ENCODE results near the gene THOC6. TPM values are rescaled to one million over a fixed set of nuclear protein-coding genes. Genes with fewer than 3 reads are reported as not detected.
"Not testable (repeated sequence)": the region's sequence is repeated elsewhere in the genome, so short reads cannot be mapped to it uniquely, and the experiment has no call there.

THOC6 gene
- total RNA-seq, 1 donor from 2014 or later: 17.0 TPM

- DNase-seq (ENCODE audit: low read depth): peak; percentile 57
Observed at GRCh38 chr16:3065069-3065741, 41.4 kb downstream of the THOC6 start, which contains the start of gene IL32. Gene IL32 (plus strand): TSS chr16:3065640. CDS start chr16:3065812, 172 bp downstream.

GRCh38 chr16:3065742-3066439 lies 42.1 kb downstream of the THOC6 start:
- H3K27me3 ChIP-seq (ENCODE audit: control insufficient read depth, insufficient read depth, low read length): no peaks in the 10 kb centered on the region
- H3K36me3 ChIP-seq (ENCODE audit: control insufficient read depth, insufficient read depth, low read length): no peaks in the 10 kb centered on the region
- DNase-seq (ENCODE audit: low read depth): no peak
- H3K4me3 ChIP-seq (ENCODE audit: low read depth, low read length): peak overlapping the region; percentile 9
- no peak for TF ChIP-seq CTCF (IDR thresholded peaks at IDR 0.05; ENCODE audit: insufficient read depth, low read length, poor library complexity, severe bottlenecking)

More at GRCh38 chr16:3065069-3065741, 41.4 kb downstream of the THOC6 start, which contains the start of gene IL32:
- H3K36me3 ChIP-seq (ENCODE audit: control insufficient read depth, insufficient read depth, low read length): no peaks in the 10 kb centered on the region
- H3K27me3 ChIP-seq (ENCODE audit: control insufficient read depth, insufficient read depth, low read length): no peaks in the 10 kb centered on the region
- no peak for TF ChIP-seq CTCF (IDR thresholded peaks at IDR 0.05; ENCODE audit: insufficient read depth, low read length, poor library complexity, severe bottlenecking)
- H3K4me3 ChIP-seq (ENCODE audit: low read depth, low read length): peak within 1 kb of the TSS; percentile 9

- no peak for DNase-seq (ENCODE audit: low read depth)
- H3K4me3 ChIP-seq (ENCODE audit: low read depth, low read length): peak overlapping the region; percentile 9
Observed at GRCh38 chr16:3066440-3066748, 42.6 kb downstream of the THOC6 start.

GRCh38 chr16:3068487-3068886 lies 44.7 kb downstream of the THOC6 start:
- H3K36me3 ChIP-seq (ENCODE audit: control insufficient read depth, insufficient read depth, low read length): no peaks in the 10 kb centered on the region
- no peaks in the 10 kb centered on the region for H3K27me3 ChIP-seq (ENCODE audit: control insufficient read depth, insufficient read depth, low read length)
- H3K4me3 ChIP-seq (ENCODE audit: low read depth, low read length): no peak overlapping the region
- no peak for TF ChIP-seq CTCF (IDR thresholded peaks at IDR 0.05; ENCODE audit: insufficient read depth, low read length, poor library complexity, severe bottlenecking)
- no peak for DNase-seq (ENCODE audit: low read depth)

More at GRCh38 chr16:3066440-3066748, 42.6 kb downstream of the THOC6 start:
- Histone ChIP-seq H3K27me3 (ENCODE audit: control insufficient read depth, insufficient read depth, low read length) (no peaks in the 10 kb centered on the region), H3K36me3 (ENCODE audit: control insufficient read depth, insufficient read depth, low read length) (no peaks in the 10 kb centered on the region)
- TF ChIP-seq CTCF (IDR thresholded peaks at IDR 0.05; ENCODE audit: insufficient read depth, low read length, poor library complexity, severe bottlenecking): no peak

- H3K36me3 ChIP-seq (ENCODE audit: control insufficient read depth, insufficient read depth, low read length); H3K4me3 ChIP-seq (ENCODE audit: low read depth, low read length); DNase-seq (ENCODE audit: low read depth); H3K27me3 ChIP-seq (ENCODE audit: control insufficient read depth, insufficient read depth, low read length): not testable (repeated sequence)
Observed at GRCh38 chr16:3069146-3069545, 45.3 kb downstream of the THOC6 start.

- DNase-seq (ENCODE audit: low read depth): no peak
- Histone ChIP-seq H3K36me3 (ENCODE audit: control insufficient read depth, insufficient read depth, low read length) (no peaks in the 10 kb centered on the region), H3K4me3 (ENCODE audit: low read depth, low read length) (no peak overlapping the region), H3K27me3 (ENCODE audit: control insufficient read depth, insufficient read depth, low read length) (peaks cover 7% of the 10 kb centered on the region)
- no peak for TF ChIP-seq CTCF (IDR thresholded peaks at IDR 0.05; ENCODE audit: insufficient read depth, low read length, poor library complexity, severe bottlenecking)
Observed at GRCh38 chr16:3070608-3071111, 46.8 kb downstream of the THOC6 start.

All from kidney epithelial cell (primary cell).